Esophagus (tissue), 2 donors: ENCODE data around the gene FAM187B. TPM values are rescaled to one million over a fixed set of nuclear protein-coding genes. Genes with fewer than 3 reads are reported as not detected.

Experiments used
- H3K27ac ChIP-seq, 2 donors: one replicate each; pipeline ENCODE4 v1.5.1; 2013; ENCODE audit warnings: low read depth in 2 of 2, mild to moderate bottlenecking in 2 of 2, inconsistent platforms in 1 of 2, low read length in 1 of 2, moderate library complexity in 1 of 2
- H3K27me3 ChIP-seq, 2 donors: one replicate each; pipeline ENCODE4 v1.6.1; 2013; ENCODE audit warnings: low read length in 2 of 2, control low read depth in 1 of 2, mild to moderate bottlenecking in 1 of 2; ENCODE audit not compliant: insufficient read depth in 2 of 2, control insufficient read depth in 1 of 2
- H3K36me3 ChIP-seq, 2 donors: one replicate each; pipeline ENCODE4 v1.6.1; 2013; ENCODE audit warnings: low read length in 1 of 2; ENCODE audit not compliant: control insufficient read depth in 2 of 2, insufficient read depth in 2 of 2
- H3K4me1 ChIP-seq, 2 donors: one replicate each; pipeline ENCODE4 v1.6.1; 2013; ENCODE audit warnings: low read length in 1 of 2; ENCODE audit not compliant: control insufficient read depth in 2 of 2, insufficient read depth in 2 of 2
- H3K4me3 ChIP-seq, 2 donors: one replicate each; pipeline ENCODE4 v1.5.1; 2013; ENCODE audit warnings: low read length in 2 of 2, mild to moderate bottlenecking in 2 of 2, low read depth in 1 of 2, moderate library complexity in 1 of 2
- H3K9me3 ChIP-seq, 2 donors: one replicate each; pipeline ENCODE4 v1.6.1; 2013; ENCODE audit warnings: mild to moderate bottlenecking in 2 of 2, low read depth in 1 of 2, low read length in 1 of 2, moderate library complexity in 1 of 2; ENCODE audit not compliant: control insufficient read depth in 2 of 2, insufficient read depth in 1 of 2
- WGBS, 2 donors: extraction: QIAGEN DNeasy Blood & Tissue Kit; methylation state at CpG; one replicate each; pipeline ENCODE4 v1.1.7; 2013; 5-methylcytosine and 5-hydroxymethylcytosine counted together
- polyA plus RNA-seq, 2 donors: library from polyadenylated mRNA; stranded (reverse); fragments of 200-250 nt; gene quantifications; one replicate each; pipeline ENCODE4 v1.2.3, GENCODE V29; 2013
- donor health status: healthy with polysubstance abuse.
- donor health status: Bipolar disorder and iron deficiency.

Gene FAM187B
- polyA plus RNA-seq, 2 donors: 0.08 TPM; not detected in 1

GRCh38 chr19:35184267-35184666, 44.3 kb downstream of the FAM187B start:
- Histone ChIP-seq H3K4me1 (no peaks in the 10 kb centered on the region), H3K27ac (no peak overlapping the region), H3K36me3 (no peaks in the 10 kb centered on the region), H3K27me3 (no peaks in the 10 kb centered on the region), H3K9me3 (no peaks in the 10 kb centered on the region), H3K4me3 (no peak overlapping the region)
- WGBS, 2 donors: 86 to 93% methylated on average over 1 of the region's 1 CpG

DNA sequence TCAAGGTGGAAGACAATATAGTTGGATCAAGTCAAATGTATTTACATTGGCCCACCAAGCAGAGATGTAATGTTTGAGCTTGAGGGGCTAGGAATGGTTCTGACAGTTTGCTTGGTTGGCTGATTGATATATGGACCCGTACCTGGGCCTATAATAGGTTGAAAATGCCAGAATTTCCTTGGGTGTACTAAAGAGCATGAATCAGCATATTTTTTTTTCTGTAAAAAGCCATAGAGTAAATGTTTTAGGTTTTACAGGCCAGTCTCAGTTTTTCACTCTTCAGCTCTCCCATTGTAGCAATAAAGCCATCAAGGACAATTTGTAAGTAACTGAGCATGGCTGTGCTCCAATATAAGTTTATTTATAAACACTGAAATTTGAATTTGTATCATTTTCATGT, 47.2 kb downstream of the FAM187B start:
- Histone ChIP-seq H3K36me3 (no peaks in the 10 kb centered on the region), H3K4me3 (no peak overlapping the region)
- 81 to 88% methylated on average over 1 of the region's 1 CpG for WGBS, 2 donors

DNA sequence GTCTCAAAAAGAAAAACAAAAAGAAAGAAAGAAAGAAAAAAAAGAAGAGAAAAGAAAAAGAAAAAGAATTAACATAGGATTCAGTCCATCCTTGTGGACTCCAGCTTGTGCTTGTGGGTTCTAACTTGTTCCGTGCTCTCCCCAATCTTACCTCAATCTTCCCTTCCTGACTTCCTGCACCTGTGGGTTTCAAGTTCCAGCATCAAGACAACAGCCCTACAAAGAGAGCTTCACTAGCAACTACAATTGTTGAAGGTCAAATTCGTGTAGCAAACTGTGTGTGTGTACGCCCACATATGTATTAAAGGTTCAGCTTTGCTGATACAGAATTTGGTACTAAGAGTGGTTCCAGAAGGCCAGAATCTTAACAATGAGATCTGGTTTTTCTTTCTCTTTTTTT, 48.7 kb downstream of the FAM187B start:
- H3K27me3 ChIP-seq: no peaks in the 10 kb centered on the region
- no peaks in the 10 kb centered on the region for H3K4me1 ChIP-seq
- H3K27ac ChIP-seq: no peak overlapping the region
- no peak overlapping the region for H3K4me3 ChIP-seq
- no peaks in the 10 kb centered on the region for H3K9me3 ChIP-seq
- 73 to 74% methylated on average over 3 of the region's 3 CpGs for WGBS, 2 donors
- no peaks in the 10 kb centered on the region for H3K36me3 ChIP-seq

More for the DNA sequence above, 47.2 kb downstream of the FAM187B start:
- H3K27ac ChIP-seq: no peak overlapping the region
- H3K9me3 ChIP-seq: no peaks in the 10 kb centered on the region
- no peaks in the 10 kb centered on the region for H3K27me3 ChIP-seq
- no peaks in the 10 kb centered on the region for H3K4me1 ChIP-seq

DNA sequence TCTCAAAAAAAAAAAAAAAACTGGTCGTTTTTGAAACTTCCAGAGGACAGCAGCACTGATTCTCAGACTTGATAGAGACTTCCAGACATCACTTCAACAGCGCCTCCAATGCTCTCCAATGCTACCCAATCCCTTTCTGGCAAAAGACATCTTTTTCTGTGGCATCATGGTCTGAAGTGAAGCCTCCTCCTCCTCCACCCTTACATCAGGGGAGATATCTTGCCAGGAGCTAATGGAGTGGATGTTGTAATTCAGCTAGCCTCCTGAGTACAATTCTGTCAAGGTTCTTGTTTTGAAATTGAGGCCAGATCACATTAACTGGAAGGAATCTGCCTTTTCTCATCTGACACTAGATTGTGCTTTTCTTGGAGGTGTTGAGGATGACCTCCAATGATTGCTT, 49.8 kb downstream of the FAM187B start:
- Histone ChIP-seq H3K36me3 (no peaks in the 10 kb centered on the region), H3K9me3 (no peaks in the 10 kb centered on the region), H3K27ac (no peak overlapping the region), H3K4me1 (no peaks in the 10 kb centered on the region), H3K27me3 (no peaks in the 10 kb centered on the region), H3K4me3 (no peak overlapping the region)
- 58 to 62% methylated on average over 2 of the region's 2 CpGs for WGBS, 2 donors

- no peaks in the 10 kb centered on the region for H3K27me3 ChIP-seq
- no peak overlapping the region for H3K27ac ChIP-seq
- 75 to 78% methylated on average over 7 of the region's 7 CpGs for WGBS, 2 donors
- no peaks in the 10 kb centered on the region for H3K4me1 ChIP-seq
- no peak overlapping the region for H3K4me3 ChIP-seq
- H3K9me3 ChIP-seq: no peaks in the 10 kb centered on the region
- H3K36me3 ChIP-seq: no peaks in the 10 kb centered on the region
These were observed 50.9 kb downstream of the FAM187B start for GRCh38 chr19:35177377-35178274.

- no peaks in the 10 kb centered on the region for H3K4me1 ChIP-seq
- no peak overlapping the region for H3K27ac ChIP-seq
- H3K9me3 ChIP-seq: no peaks in the 10 kb centered on the region
- 68 to 78% methylated on average over 3 of the region's 3 CpGs for WGBS, 2 donors
- no peak overlapping the region for H3K4me3 ChIP-seq
- no peaks in the 10 kb centered on the region for H3K27me3 ChIP-seq
- H3K36me3 ChIP-seq: no peaks in the 10 kb centered on the region
These were observed 52.4 kb downstream of the FAM187B start for GRCh38 chr19:35176181-35176570.

Other genes with a start within 250 kb of the FAM187B start
- gene GRAMD1A, start 228.4 kb downstream of the FAM187B start, polyA plus RNA-seq: 10 to 100 TPM; 11.7 to 14.0 TPM
- 1 to 10 TPM in 1 of 2 donors, under 1 TPM in 1; 0.73 to 1.1 TPM for gene SCN1B, start 198.3 kb downstream of the FAM187B start, polyA plus RNA-seq
- gene HPN, start 187.0 kb downstream of the FAM187B start, polyA plus RNA-seq: under 1 TPM; 0.04 to 0.16 TPM
- gene FXYD3, start 112.9 kb downstream of the FAM187B start, polyA plus RNA-seq: 100 to 1,000 TPM; 630 to 697 TPM
- 1 to 10 TPM; 6.5 to 10.0 TPM for gene LGI4, start 93.7 kb downstream of the FAM187B start, polyA plus RNA-seq
- 10 to 100 TPM; 13.2 to 21.4 TPM for gene FXYD1, start 89.9 kb downstream of the FAM187B start, polyA plus RNA-seq
- under 1 TPM; 0.09 to 0.14 TPM for gene FXYD7, start 85.5 kb downstream of the FAM187B start, polyA plus RNA-seq
- 10 to 100 TPM; 33.5 to 94.9 TPM for gene FXYD5, start 74.0 kb downstream of the FAM187B start, polyA plus RNA-seq
- gene LSR, start 20.3 kb upstream of the FAM187B start, polyA plus RNA-seq: 10 to 100 TPM; 39.0 to 63.5 TPM
- gene USF2, start 40.2 kb upstream of the FAM187B start, polyA plus RNA-seq: 10 to 100 TPM; 74.7 to 97.6 TPM
- under 1 TPM in 1 of 2 donors, not detected in 1; 0.08 TPM for gene HAMP, start 53.8 kb upstream of the FAM187B start, polyA plus RNA-seq
- not detected for gene MAG, start 63.4 kb upstream of the FAM187B start, polyA plus RNA-seq
- 1 to 10 TPM in 1 of 2 donors, under 1 TPM in 1; 0.71 to 1.2 TPM for gene CD22, start 100.4 kb upstream of the FAM187B start, polyA plus RNA-seq
- not detected for gene FFAR1, start 119.2 kb upstream of the FAM187B start, polyA plus RNA-seq
- not detected for gene FFAR3, start 129.7 kb upstream of the FAM187B start, polyA plus RNA-seq
- not detected for gene GPR42, start 142.3 kb upstream of the FAM187B start, polyA plus RNA-seq
- 1 to 10 TPM in 1 of 2 donors, under 1 TPM in 1; 0.59 to 1.4 TPM for gene FFAR2, start 219.5 kb upstream of the FAM187B start, polyA plus RNA-seq